H1 (cell line): ENCODE data around the gene PBXIP1. TPM values are rescaled to one million over a fixed set of nuclear protein-coding genes. Genes with fewer than 3 reads are reported as not detected.

ENCODE experiments used
- GABPA ChIP-seq: IDR thresholded peaks from 2 replicates; pipeline ENCODE4 v1.6.1; 2011; ENCODE audit warnings: mild to moderate bottlenecking, low read length, moderate library complexity, borderline replicate concordance; ENCODE audit not compliant: insufficient read depth
- KDM5A ChIP-seq: fragments of 200-600 bp; IDR thresholded peaks from 2 replicates; pipeline ENCODE4 v1.7.1; 2012; ENCODE audit warnings: mild to moderate bottlenecking, low read length, inconsistent platforms, mixed read lengths
- NRF1 ChIP-seq: IDR thresholded peaks from 2 replicates; pipeline ENCODE4 v1.6.1; 2011; ENCODE audit warnings: mild to moderate bottlenecking, low read depth, low read length, improper control_type of control experiment
- SUZ12 ChIP-seq: fragments of 200-600 bp; sonication (generic); IDR thresholded peaks from 2 replicates; pipeline ENCODE4 v1.6.1; 2012; ENCODE audit warnings: mild to moderate bottlenecking, inconsistent platforms, low read length, moderate library complexity, mixed read lengths
- microRNA-seq, 2 experiments: library from miRNA; unstranded; fragments of <30 nt; microRNA quantifications; one replicate each; pipeline versions ENCODE4 to v1.2.0, GENCODE V29; 2016 to 2020; ENCODE audit warnings: borderline microRNAs expressed in 2 of 2, borderline number of aligned reads in 2 of 2, borderline replicate concordance in 1 of 2
- polyA plus RNA-seq, 7 experiments: library from polyadenylated mRNA; depleted of rRNA in 3 of 7; stranded (reverse) in 5 of 7; unstranded in 2 of 7; fragments of >200 nt in 5 of 7; fragments of 200-250 nt in 2 of 7; gene quantifications; 1 replicate in 5 of 7; 2 replicates in 1 of 7; 4 replicates in 1 of 7; pipeline versions ENCODE4 v1.2.1 to v1.2.3, GENCODE V29; 2011 to 2013; ENCODE audit warnings: missing spikeins in 2 of 7, mixed read lengths in 2 of 7
- small RNA-seq: library from polyadenylated mRNA; stranded (forward); fragments of <200 nt; extraction: miRNeasy Mini kit (QIAGEN cat#:217004); gene quantifications from one replicate; pipeline ENCODE3, GENCODE V24; 2013; ENCODE audit not compliant: insufficient read depth
- total RNA-seq: library from RNA; stranded (reverse); fragmentation: NEBNext Ultra II Directional; extraction: Animal tissue kit (Norgen Biotek cat#: 25700); gene quantifications from 2 replicates; pipeline ENCODE4 v1.2.1, GENCODE V29; 2021
- TF ChIP-seq, protein P1 (sequence below): IDR thresholded peaks from 2 replicates; pipeline ENCODE4 v1.6.1; 2012; ENCODE audit warnings: inconsistent platforms

Gene PBXIP1
- total and polyA plus RNA-seq, 2 of the 8 experiments (the other 6 are each of a cell fraction or from before 2014, with no cell fraction given), result 12.0 to 19.8 TPM

- TF ChIP-seq, protein P1, sequence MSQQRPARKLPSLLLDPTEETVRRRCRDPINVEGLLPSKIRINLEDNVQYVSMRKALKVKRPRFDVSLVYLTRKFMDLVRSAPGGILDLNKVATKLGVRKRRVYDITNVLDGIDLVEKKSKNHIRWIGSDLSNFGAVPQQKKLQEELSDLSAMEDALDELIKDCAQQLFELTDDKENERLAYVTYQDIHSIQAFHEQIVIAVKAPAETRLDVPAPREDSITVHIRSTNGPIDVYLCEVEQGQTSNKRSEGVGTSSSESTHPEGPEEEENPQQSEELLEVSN, result no peak
- TF ChIP-seq KDM5A, result no peak
- TF ChIP-seq NRF1, result no peak
- TF ChIP-seq SUZ12, result no peak
- TF ChIP-seq GABPA, result no peak
Observed at GRCh38 chr1:154895798-154896197, 60.1 kb downstream of the PBXIP1 start (continued).

Small RNA genes within 50 kb of the gene (microRNA-seq; reads per million reads assigned to microRNA genes)
- gene MIR4258, result 0 reads per million in 2 experiments

Small RNA genes within 50 kb of the gene (small RNA-seq; reads per million reads assigned to genes)
- gene MIR4258 (not detected), gene RF00017 (not detected)

Other genes with a start within 250 kb of the PBXIP1 start
- gene KCNN3, start 85.8 kb downstream of the PBXIP1 start, total RNA-seq, result 2.8 and 3.0 TPM in 2 replicates
- 3.7 and 4.5 TPM in 2 replicates for gene KCNN3, start 85.8 kb downstream of the PBXIP1 start, polyA plus RNA-seq (2011; rRNA removed)
- 26.5 and 30.5 TPM in 2 replicates for gene PMVK, start 19.4 kb downstream of the PBXIP1 start, total RNA-seq
- gene PMVK, start 19.4 kb downstream of the PBXIP1 start, polyA plus RNA-seq (2011; rRNA removed), result 23.8 and 36.8 TPM in 2 replicates
- 31.6 and 32.4 TPM in 2 replicates for gene PYGO2, start 5.7 kb upstream of the PBXIP1 start, total RNA-seq
- 31.0 and 36.3 TPM in 2 replicates for gene PYGO2, start 5.7 kb upstream of the PBXIP1 start, polyA plus RNA-seq (2011; rRNA removed)
- 204 and 212 TPM in 2 replicates for gene SHC1, start 14.6 kb upstream of the PBXIP1 start, total RNA-seq
- gene SHC1, start 14.6 kb upstream of the PBXIP1 start, polyA plus RNA-seq (2011; rRNA removed), result 177 and 197 TPM in 2 replicates
- 284 and 294 TPM in 2 replicates for gene CKS1B, start 18.6 kb upstream of the PBXIP1 start, total RNA-seq
- 801 and 1,025 TPM in 2 replicates for gene CKS1B, start 18.6 kb upstream of the PBXIP1 start, polyA plus RNA-seq (2011; rRNA removed)
- gene FLAD1, start 27.2 kb upstream of the PBXIP1 start, total RNA-seq, result 97.4 and 104 TPM in 2 replicates
- 143 and 189 TPM in 2 replicates for gene FLAD1, start 27.2 kb upstream of the PBXIP1 start, polyA plus RNA-seq (2011; rRNA removed)
- gene LENEP, start 37.5 kb upstream of the PBXIP1 start, total RNA-seq, result 1.2 and 1.3 TPM in 2 replicates
- gene LENEP, start 37.5 kb upstream of the PBXIP1 start, polyA plus RNA-seq (2011; rRNA removed), result 1.1 TPM in 1 of 2 replicates, not detected in the other
- gene ZBTB7B, start 46.7 kb upstream of the PBXIP1 start, total RNA-seq, result 22.1 and 24.5 TPM in 2 replicates
- 36.9 and 38.3 TPM in 2 replicates for gene ZBTB7B, start 46.7 kb upstream of the PBXIP1 start, polyA plus RNA-seq (2011; rRNA removed)
- 0.43 TPM in 1 of 2 replicates, not detected in the other for gene DCST2, start 77.7 kb upstream of the PBXIP1 start, total RNA-seq
- gene DCST2, start 77.7 kb upstream of the PBXIP1 start, polyA plus RNA-seq (2011; rRNA removed), result 1.7 and 2.1 TPM in 2 replicates
- not detected in 2 replicates for gene DCST1, start 77.7 kb upstream of the PBXIP1 start, total RNA-seq
- 0.03 TPM in 1 of 2 replicates, not detected in the other for gene DCST1, start 77.7 kb upstream of the PBXIP1 start, polyA plus RNA-seq (2011; rRNA removed)
- gene ADAM15, start 95.2 kb upstream of the PBXIP1 start, total RNA-seq, result 32.2 and 32.9 TPM in 2 replicates
- gene ADAM15, start 95.2 kb upstream of the PBXIP1 start, polyA plus RNA-seq (2011; rRNA removed), result 37.6 and 51.2 TPM in 2 replicates
- 18.5 and 21.9 TPM in 2 replicates for gene EFNA4, start 107.6 kb upstream of the PBXIP1 start, total RNA-seq
- gene EFNA4, start 107.6 kb upstream of the PBXIP1 start, polyA plus RNA-seq (2011; rRNA removed), result 23.2 and 23.9 TPM in 2 replicates
- gene EFNA3, start 122.7 kb upstream of the PBXIP1 start, total RNA-seq, result 10.8 and 11.6 TPM in 2 replicates
- gene EFNA3, start 122.7 kb upstream of the PBXIP1 start, polyA plus RNA-seq (2011; rRNA removed), result 13.8 and 18.7 TPM in 2 replicates
- 4.0 and 4.9 TPM in 2 replicates for gene EFNA1, start 171.8 kb upstream of the PBXIP1 start, total RNA-seq
- gene EFNA1, start 171.8 kb upstream of the PBXIP1 start, polyA plus RNA-seq (2011; rRNA removed), result 11.8 and 14.6 TPM in 2 replicates
- gene SLC50A1, start 179.8 kb upstream of the PBXIP1 start, total RNA-seq, result 36.5 and 41.6 TPM in 2 replicates
- gene SLC50A1, start 179.8 kb upstream of the PBXIP1 start, polyA plus RNA-seq (2011; rRNA removed), result 80.7 and 90.8 TPM in 2 replicates
- 44.8 and 49.3 TPM in 2 replicates for gene DPM3, start 184.4 kb upstream of the PBXIP1 start, total RNA-seq
- gene DPM3, start 184.4 kb upstream of the PBXIP1 start, polyA plus RNA-seq (2011; rRNA removed), result 227 and 349 TPM in 2 replicates
- gene KRTCAP2, start 217.2 kb upstream of the PBXIP1 start, total RNA-seq, result 146 TPM in 2 replicates
- gene KRTCAP2, start 217.2 kb upstream of the PBXIP1 start, polyA plus RNA-seq (2011; rRNA removed), result 317 and 419 TPM in 2 replicates
- 15.0 and 15.5 TPM in 2 replicates for gene TRIM46, start 217.8 kb upstream of the PBXIP1 start, total RNA-seq
- 21.6 and 34.7 TPM in 2 replicates for gene TRIM46, start 217.8 kb upstream of the PBXIP1 start, polyA plus RNA-seq (2011; rRNA removed)